Hepatocyte (in vitro differentiated cells): ENCODE data around the gene ADAMTS20. TPM values are rescaled to one million over a fixed set of nuclear protein-coding genes. Genes with fewer than 3 reads are reported as not detected.

ENCODE experiments used
- DNase-seq: peaks from one replicate; pipeline ENCODE4 v3.0.0-alpha.2; 2016; ENCODE audit warnings: low spot score
- H2AFZ ChIP-seq: fragments of 200-600 bp; sonication (generic); 2 replicates; pipeline ENCODE4 v1.6.0; 2016; ENCODE audit warnings: antibody characterized with exemption, mild to moderate bottlenecking
- H3K27ac ChIP-seq: fragments of 200-600 bp; sonication (generic); 2 replicates; pipeline ENCODE4 v1.5.1; 2016; ENCODE audit warnings: mild to moderate bottlenecking
- H3K27me3 ChIP-seq: fragments of 200-600 bp; sonication (generic); 2 replicates; pipeline ENCODE4 v1.6.1; 2016
- H3K36me3 ChIP-seq: fragments of 200-600 bp; sonication (generic); replicated peaks from 2 replicates; pipeline ENCODE4 v1.5.1; 2016; ENCODE audit warnings: low read depth; ENCODE audit not compliant: insufficient read depth
- H3K4me1 ChIP-seq: fragments of 200-600 bp; sonication (generic); 2 replicates; pipeline ENCODE4 v1.5.1; 2016; ENCODE audit warnings: mild to moderate bottlenecking, moderate library complexity; ENCODE audit not compliant: insufficient read depth
- H3K4me2 ChIP-seq: fragments of 200-600 bp; sonication (generic); 2 replicates; pipeline ENCODE4 v1.6.0; 2016
- H3K4me3 ChIP-seq: fragments of 200-600 bp; sonication (generic); 2 replicates; pipeline ENCODE4 v1.5.1; 2016; ENCODE audit warnings: mild to moderate bottlenecking
- H3K79me2 ChIP-seq: fragments of 200-600 bp; sonication (generic); 2 replicates; pipeline ENCODE4 v1.6.0; 2017; ENCODE audit warnings: mild to moderate bottlenecking
- H3K9me2 ChIP-seq: fragments of 200-600 bp; sonication (generic); replicated peaks from 2 replicates; pipeline ENCODE4 v1.6.0; 2017; ENCODE audit warnings: mild to moderate bottlenecking; ENCODE audit not compliant: insufficient read depth
- H3K9me3 ChIP-seq: fragments of 200-600 bp; sonication (generic); 2 replicates; pipeline ENCODE4 v1.5.1; 2016; ENCODE audit warnings: low read depth, mild to moderate bottlenecking
- H4K20me1 ChIP-seq: fragments of 200-600 bp; sonication (generic); 2 replicates; pipeline ENCODE4 v1.6.0; 2016; ENCODE audit warnings: mild to moderate bottlenecking; ENCODE audit not compliant: insufficient read depth, poor library complexity, severe bottlenecking
- CTCF ChIP-seq: fragments of 200-600 bp; sonication (generic); IDR thresholded peaks from 2 replicates; pipeline ENCODE4 v1.5.1; 2016; ENCODE audit warnings: antibody characterized with exemption, mild to moderate bottlenecking; ENCODE audit not compliant: poor library complexity
- EZH2 ChIP-seq: fragments of 200-600 bp; sonication (generic); IDR thresholded peaks from 2 replicates; pipeline ENCODE4 v1.6.1; 2016; ENCODE audit warnings: antibody characterized with exemption, mild to moderate bottlenecking, borderline replicate concordance
- EZH2phosphoT487 ChIP-seq: fragments of 200-600 bp; sonication (generic); IDR thresholded peaks from one replicate; pipeline ENCODE4 v1.6.1; 2018; ENCODE audit warnings: antibody characterized with exemption, mild to moderate bottlenecking, low read depth, moderate library complexity; ENCODE audit not compliant: unreplicated experiment, severe bottlenecking
- WGBS: methylation state at CpG from one replicate; pipeline ENCODE4 v1.1.6; 2016; ENCODE audit warnings: low lambda C conversion rate; ENCODE audit errors: missing lambda C conversion rate; 5-methylcytosine and 5-hydroxymethylcytosine counted together
- polyA plus RNA-seq: library from polyadenylated mRNA; unstranded; fragments of >200 nt; fragmentation: Nextera tagmentation; extraction: Ambion mirVana; gene quantifications from 2 replicates; pipeline ENCODE4 v1.2.1, GENCODE V29; 2016
- total RNA-seq: library from RNA; depleted of rRNA; stranded (reverse); fragments of >200 nt; gene quantifications from 2 replicates; pipeline ENCODE4 v1.2.3, GENCODE V29; 2014

Gene ADAMTS20
- total and polyA plus RNA-seq, 2 experiments from 2014 or later, result 0.47 to 1.2 TPM

GRCh38 chr12:43590307-43590706 is 38.3 kb upstream of the ADAMTS20 start:
- H4K20me1 ChIP-seq, result no peaks in the 10 kb centered on the region
- no peak for DNase-seq
- no peaks in the 10 kb centered on the region for H3K36me3 ChIP-seq
- H2AFZ ChIP-seq, result no peak overlapping the region
- no peak overlapping the region for H3K4me2 ChIP-seq
- no peak for TF ChIP-seq EZH2phosphoT487
- no peak for TF ChIP-seq EZH2
- H3K27ac ChIP-seq, result no peak overlapping the region
- WGBS, result 71% methylated on average over 1 of the region's 1 CpG
- H3K79me2 ChIP-seq, result no peaks in the 10 kb centered on the region
- H3K9me3 ChIP-seq, result no peaks in the 10 kb centered on the region
- no peak overlapping the region for H3K4me3 ChIP-seq
- no peaks in the 10 kb centered on the region for H3K4me1 ChIP-seq
- H3K9me2 ChIP-seq, result no peaks in the 10 kb centered on the region
- no peaks in the 10 kb centered on the region for H3K27me3 ChIP-seq

GRCh38 chr12:43586646-43587245 is 34.7 kb upstream of the ADAMTS20 start:
- H3K27ac ChIP-seq, result no peak overlapping the region
- H3K9me3 ChIP-seq, result no peaks in the 10 kb centered on the region
- H3K36me3 ChIP-seq, result no peaks in the 10 kb centered on the region
- no peak overlapping the region for H3K4me2 ChIP-seq
- TF ChIP-seq CTCF, result no peak
- TF ChIP-seq EZH2, result no peak
- TF ChIP-seq EZH2phosphoT487, result no peak
- no peak for DNase-seq
- H3K4me1 ChIP-seq, result no peaks in the 10 kb centered on the region
- H4K20me1 ChIP-seq, result no peaks in the 10 kb centered on the region
- H3K79me2 ChIP-seq, result no peaks in the 10 kb centered on the region
- WGBS, result 85% methylated on average over 7 of the region's 7 CpGs
- no peak overlapping the region for H2AFZ ChIP-seq
- H3K4me3 ChIP-seq, result no peak overlapping the region
- H3K27me3 ChIP-seq, result no peaks in the 10 kb centered on the region
- no peaks in the 10 kb centered on the region for H3K9me2 ChIP-seq

GRCh38 chr12:43585676-43586075 is 33.7 kb upstream of the ADAMTS20 start:
- H3K9me3 ChIP-seq, result no peaks in the 10 kb centered on the region
- no peaks in the 10 kb centered on the region for H3K79me2 ChIP-seq
- H3K4me2 ChIP-seq, result no peak overlapping the region
- no peaks in the 10 kb centered on the region for H3K4me1 ChIP-seq
- no peak overlapping the region for H3K27ac ChIP-seq
- TF ChIP-seq CTCF (no peak), EZH2phosphoT487 (no peak)
- DNase-seq, result no peak
- no peaks in the 10 kb centered on the region for H3K36me3 ChIP-seq
- H2AFZ ChIP-seq, result no peak overlapping the region
- H3K9me2 ChIP-seq, result no peaks in the 10 kb centered on the region
- no peak overlapping the region for H3K4me3 ChIP-seq
- whole genome bisulfite sequencing, result 63% methylated on average over 2 of the region's 2 CpGs
- no peaks in the 10 kb centered on the region for H3K27me3 ChIP-seq
- H4K20me1 ChIP-seq, result no peaks in the 10 kb centered on the region

- no peaks in the 10 kb centered on the region for H3K36me3 ChIP-seq
- no peaks in the 10 kb centered on the region for H3K79me2 ChIP-seq
- no peak overlapping the region for H3K27ac ChIP-seq
- H3K4me3 ChIP-seq, result no peak overlapping the region
- TF ChIP-seq EZH2, result no peak
- no peak for TF ChIP-seq CTCF
- TF ChIP-seq EZH2phosphoT487, result no peak
- no peak overlapping the region for H3K4me2 ChIP-seq
- H4K20me1 ChIP-seq, result no peaks in the 10 kb centered on the region
- no peaks in the 10 kb centered on the region for H3K9me2 ChIP-seq
- H2AFZ ChIP-seq, result no peak overlapping the region
- no peak for DNase-seq
- WGBS, result 83% methylated on average over 5 of the region's 5 CpGs
- no peaks in the 10 kb centered on the region for H3K27me3 ChIP-seq
- no peaks in the 10 kb centered on the region for H3K4me1 ChIP-seq
- H3K9me3 ChIP-seq, result no peaks in the 10 kb centered on the region
Observed at GRCh38 chr12:43580601-43581000, 28.6 kb upstream of the ADAMTS20 start.
